ENCODE measurements around the gene ALDOA. TPM values are rescaled to one million over a fixed set of nuclear protein-coding genes. Genes with fewer than 3 reads are reported as not detected.

ALDOA gene
- total and polyA plus RNA-seq, 9 of the 15 experiments (the other 6 are each of a cell fraction or from before 2014, with no cell fraction given) = 311 to 2,224 (median 1,293) TPM

DNA sequence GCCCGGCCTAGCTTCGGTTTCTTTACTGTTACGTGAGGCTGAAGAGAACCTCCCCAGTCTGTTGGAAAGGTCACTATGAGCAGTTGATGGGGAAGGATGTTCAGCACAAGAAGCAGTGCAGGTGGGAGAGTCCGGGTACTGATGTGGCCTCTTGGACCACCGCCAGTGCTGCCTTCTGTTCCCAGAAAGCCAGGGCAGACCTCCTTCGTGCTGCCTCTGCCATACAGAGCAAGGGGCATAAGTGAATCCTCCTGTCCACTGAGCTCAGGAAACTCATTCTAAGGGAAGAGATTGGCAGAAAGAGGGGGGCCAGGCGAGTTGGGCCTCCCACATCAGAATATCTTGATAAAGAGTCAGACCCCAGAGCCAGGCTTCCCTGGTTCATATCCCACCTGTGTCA, 13.9 kb downstream of the ALDOA start:
- ChIA-PET CTCF (ENCODE audit: low intra/inter-chr PET ratio) (no interaction called here), POLR2A (interaction anchor here (0.7 to 7.5 kb wide), 2 partner anchors 12 to 16 kb away, joined by 3 to 59 read pairs; partner anchors contain the start of genes TBX6 and YPEL3)
- Histone ChIP-seq H3K27me3 (ENCODE audit: control insufficient read depth in 2 of 2, insufficient read depth in 2 of 2, low read length in 2 of 2) (no peaks in the 10 kb centered on the region), H3K4me1 (replicated peaks in 1 of 2; ENCODE audit: control insufficient read depth in 2 of 2, insufficient read depth in 2 of 2, low read length in 2 of 2) (peaks cover 13 to 22% of the 10 kb centered on the region in 2 experiments), H3K4me2 (ENCODE audit: insufficient read depth, low read length) (no peak overlapping the region), H3K36me3 (ENCODE audit: control insufficient read depth, insufficient read depth, low read length) (peaks cover 74% of the 10 kb centered on the region), H3K79me2 (ENCODE audit: control insufficient read depth, insufficient read depth, low read length) (peaks cover 50% of the 10 kb centered on the region), H3K9me1 (ENCODE audit: control insufficient read depth, insufficient read depth, low read length) (no peaks in the 10 kb centered on the region), H3K9me3 (replicated peaks; ENCODE audit: control insufficient read depth, insufficient read depth, low read depth, low read length) (no peaks in the 10 kb centered on the region), H3K27ac (ENCODE audit: extremely low read depth, low read depth, low read length) (no peak overlapping the region; the same call in 2 of the 3 replicates), H3K9ac (ENCODE audit: insufficient read depth in 1 of 2, low read depth in 2 of 2, low read length in 2 of 2) (no peak overlapping the region), H3K4me3 (no peak overlapping the region), H4K20me1 (replicated peaks; ENCODE audit: control insufficient read depth, insufficient read depth, low read length) (peaks cover 4% of the 10 kb centered on the region; the same call in 1 of the 2 replicates), H2AFZ (ENCODE audit: low read depth, low read length) (no peak overlapping the region)
- BruUV-seq (replicated peaks) = no TSS peak
- in situ Hi-C loops (cut with MboI) = no loop called here
- DNase-seq (ENCODE audit: extremely low read depth in 1 of 4, low spot score in 3 of 4) = no peak
- 98% methylated on average over 7 of the region's 7 CpGs for WGBS (ENCODE audit: insufficient coverage, low coverage, missing lambda C conversion rate)
- TF ChIP-seq RBFOX2 (IDR thresholded peaks at IDR 0.05; ENCODE audit: low read depth, low read length) (0 out of 2 replicates have a peak, but pooled peaks have one; percentile 3), KLF10 (CRISPR knock-in tag; IDR thresholded peaks at IDR 0.05) (no peak)
- intact Hi-C loops (cut with micrococcal nuclease) = no loop called here
- ATAC-seq = no peak
- FAIRE-seq = no peak

DNA sequence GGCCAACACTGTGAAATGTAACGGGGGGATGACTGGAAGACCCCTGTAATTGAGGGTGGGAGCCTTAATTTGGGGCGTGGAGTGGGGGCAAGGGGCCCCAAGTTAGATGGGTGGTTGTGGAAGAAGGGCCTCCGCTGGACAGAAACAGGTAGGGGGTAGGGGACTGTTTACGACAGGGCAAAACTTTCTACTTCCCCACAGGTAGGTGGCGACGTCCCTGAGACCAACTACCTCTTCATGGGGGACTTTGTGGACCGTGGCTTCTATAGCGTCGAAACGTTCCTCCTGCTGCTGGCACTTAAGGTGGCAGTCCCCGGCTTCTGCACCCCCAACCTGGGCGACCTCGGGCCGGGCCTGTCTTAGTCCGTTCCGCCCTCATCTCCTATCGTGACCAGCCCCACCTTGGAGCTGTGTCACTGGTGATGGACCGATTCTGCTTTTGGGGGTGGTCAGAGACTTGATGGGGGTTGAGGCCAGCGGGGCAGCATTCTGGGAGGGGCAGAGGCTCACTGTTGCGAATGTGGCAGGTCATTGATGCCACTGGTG, 17.1 kb downstream of the ALDOA start:
- Histone ChIP-seq H3K27ac (ENCODE audit: extremely low read depth, low read depth, low read length) (no peak overlapping the region), H3K9me3 (replicated peaks; ENCODE audit: control insufficient read depth, insufficient read depth, low read depth, low read length) (no peaks in the 10 kb centered on the region), H3K4me3 (no peak overlapping the region), H3K9me1 (ENCODE audit: control insufficient read depth, insufficient read depth, low read length) (no peaks in the 10 kb centered on the region), H2AFZ (ENCODE audit: low read depth, low read length) (no peak overlapping the region), H4K20me1 (replicated peaks; ENCODE audit: control insufficient read depth, insufficient read depth, low read length) (no peaks in the 10 kb centered on the region), H3K36me3 (ENCODE audit: control insufficient read depth, insufficient read depth, low read length) (peaks cover 87% of the 10 kb centered on the region; the same call in 2 of the 3 replicates), H3K4me1 (replicated peaks in 1 of 2; ENCODE audit: control insufficient read depth in 2 of 2, insufficient read depth in 2 of 2, low read length in 2 of 2) (peaks cover 0 to 26% of the 10 kb centered on the region in 2 experiments; a peak in 3 of 5 replicates), H3K27me3 (ENCODE audit: control insufficient read depth in 2 of 2, insufficient read depth in 2 of 2, low read length in 2 of 2) (no peaks in the 10 kb centered on the region), H3K4me2 (ENCODE audit: insufficient read depth, low read length) (no peak overlapping the region), H3K79me2 (ENCODE audit: control insufficient read depth, insufficient read depth, low read length) (peaks cover 29% of the 10 kb centered on the region), H3K9ac (ENCODE audit: insufficient read depth in 1 of 2, low read depth in 2 of 2, low read length in 2 of 2) (no peak overlapping the region)
- 92% methylated on average over 20 of the region's 20 CpGs for WGBS (ENCODE audit: insufficient coverage, low coverage, missing lambda C conversion rate)
- in situ Hi-C loops (cut with MboI) (no loop called here), intact Hi-C loops (cut with micrococcal nuclease) (no loop called here)
- POLR2A ChIA-PET = interaction anchor here (0.6 to 7.5 kb wide), 2 partner anchors 9 to 459 kb away, joined by 3 to 59 read pairs; partner anchors contain the start of gene TBX6
- CTCF ChIA-PET (ENCODE audit: low intra/inter-chr PET ratio) = no interaction called here
- no TSS peak for BruUV-seq (replicated peaks)
- ATAC-seq (peak; percentile 43; the same call in 1 of the 3 replicates), FAIRE-seq (no peak), DNase-seq (ENCODE audit: extremely low read depth in 1 of 4, low spot score in 3 of 4) (peak in 2 of 4 experiments; percentile 53 to 56)
- TF ChIP-seq, protein P1, sequence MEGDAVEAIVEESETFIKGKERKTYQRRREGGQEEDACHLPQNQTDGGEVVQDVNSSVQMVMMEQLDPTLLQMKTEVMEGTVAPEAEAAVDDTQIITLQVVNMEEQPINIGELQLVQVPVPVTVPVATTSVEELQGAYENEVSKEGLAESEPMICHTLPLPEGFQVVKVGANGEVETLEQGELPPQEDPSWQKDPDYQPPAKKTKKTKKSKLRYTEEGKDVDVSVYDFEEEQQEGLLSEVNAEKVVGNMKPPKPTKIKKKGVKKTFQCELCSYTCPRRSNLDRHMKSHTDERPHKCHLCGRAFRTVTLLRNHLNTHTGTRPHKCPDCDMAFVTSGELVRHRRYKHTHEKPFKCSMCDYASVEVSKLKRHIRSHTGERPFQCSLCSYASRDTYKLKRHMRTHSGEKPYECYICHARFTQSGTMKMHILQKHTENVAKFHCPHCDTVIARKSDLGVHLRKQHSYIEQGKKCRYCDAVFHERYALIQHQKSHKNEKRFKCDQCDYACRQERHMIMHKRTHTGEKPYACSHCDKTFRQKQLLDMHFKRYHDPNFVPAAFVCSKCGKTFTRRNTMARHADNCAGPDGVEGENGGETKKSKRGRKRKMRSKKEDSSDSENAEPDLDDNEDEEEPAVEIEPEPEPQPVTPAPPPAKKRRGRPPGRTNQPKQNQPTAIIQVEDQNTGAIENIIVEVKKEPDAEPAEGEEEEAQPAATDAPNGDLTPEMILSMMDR (IDR thresholded peaks at IDR 0.05 in 2 of 3, conservative IDR thresholded peaks at IDR 0.05 in 1 of 3; ENCODE audit: insufficient read depth in 2 of 3, low read depth in 1 of 3, low read length in 3 of 3) = peak in 2 of 3 experiments; percentile 29 to 30; a peak in 2 of 6 replicates
- TF ChIP-seq POLR2G (IDR thresholded peaks at IDR 0.05; ENCODE audit: low read depth, low read length) = peak; percentile 35; the same call in 1 of the 2 replicates
- no peak for TF ChIP-seq KDM5B (IDR thresholded peaks at IDR 0.05; ENCODE audit: insufficient replicate concordance, low read depth, low read length)
- TF ChIP-seq POLR2AphosphoS5 (IDR thresholded peaks at IDR 0.05; ENCODE audit: control insufficient read depth, insufficient read depth, low read depth, low read length) = peak; percentile 9; the same call in 1 of the 2 replicates
- no peak for TF ChIP-seq CBFA2T2 (conservative IDR thresholded peaks at IDR 0.05)
- TF ChIP-seq LCOR (CRISPR knock-in tag; IDR thresholded peaks at IDR 0.05) = no peak
- TF ChIP-seq, protein P2, sequence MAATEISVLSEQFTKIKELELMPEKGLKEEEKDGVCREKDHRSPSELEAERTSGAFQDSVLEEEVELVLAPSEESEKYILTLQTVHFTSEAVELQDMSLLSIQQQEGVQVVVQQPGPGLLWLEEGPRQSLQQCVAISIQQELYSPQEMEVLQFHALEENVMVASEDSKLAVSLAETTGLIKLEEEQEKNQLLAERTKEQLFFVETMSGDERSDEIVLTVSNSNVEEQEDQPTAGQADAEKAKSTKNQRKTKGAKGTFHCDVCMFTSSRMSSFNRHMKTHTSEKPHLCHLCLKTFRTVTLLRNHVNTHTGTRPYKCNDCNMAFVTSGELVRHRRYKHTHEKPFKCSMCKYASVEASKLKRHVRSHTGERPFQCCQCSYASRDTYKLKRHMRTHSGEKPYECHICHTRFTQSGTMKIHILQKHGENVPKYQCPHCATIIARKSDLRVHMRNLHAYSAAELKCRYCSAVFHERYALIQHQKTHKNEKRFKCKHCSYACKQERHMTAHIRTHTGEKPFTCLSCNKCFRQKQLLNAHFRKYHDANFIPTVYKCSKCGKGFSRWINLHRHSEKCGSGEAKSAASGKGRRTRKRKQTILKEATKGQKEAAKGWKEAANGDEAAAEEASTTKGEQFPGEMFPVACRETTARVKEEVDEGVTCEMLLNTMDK (IDR thresholded peaks at IDR 0.05; ENCODE audit: borderline replicate concordance, insufficient read depth, low read depth, low read length, poor library complexity, severe bottlenecking) = peak; percentile 33
- TF ChIP-seq RBFOX2 (IDR thresholded peaks at IDR 0.05; ENCODE audit: low read depth, low read length) = peak; percentile 45

Measured in K562 (cell line).